GM12878 (cell line): ENCODE results near the gene PHF21B. TPM values are rescaled to one million over a fixed set of nuclear protein-coding genes. Genes with fewer than 3 reads are reported as not detected.

Experiments
- ATAC-seq: fragments of 200-7000 bp; cut with Tn5 transposase; 3 replicates; pipeline ENCODE4 v1.9.1; 2020; ENCODE audit warnings: mild to moderate bottlenecking, moderate library complexity
- BruUV-seq: library from RNA; stranded (reverse); fragments of 400-500 nt; replicated peaks from 2 replicates; lab custom pipeline; 2021; lab: Mats Ljungman, UMichigan
- CTCF ChIA-PET: fragments of 300-600 bp; sonication (Branson Sonifier 250); formaldehyde crosslinking; extraction: SDS; loops from one replicate; lab custom pipeline; 2021; ENCODE audit warnings: inconsistent platforms; lab: Yijun Ruan, JAX
- POLR2A ChIA-PET: fragments of 350-600 bp; formaldehyde crosslinking; extraction: SDS; loops from one replicate; lab custom pipeline; 2021; ENCODE audit warnings: inconsistent platforms; lab: Charles Lee
- RAD21 ChIA-PET: fragments of 300-600 bp; sonication (Branson Sonifier 250); formaldehyde crosslinking; loops from one replicate; lab custom pipeline; 2023; ENCODE audit warnings: antibody characterized with exemption; ENCODE audit not compliant: unreplicated experiment; lab: Charles Lee
- SMC1A ChIA-PET: fragments of 300-600 bp; sonication (Branson Sonifier 250); formaldehyde crosslinking; loops from one replicate; lab custom pipeline; 2023; ENCODE audit not compliant: unreplicated experiment, uncharacterized antibody; lab: Charles Lee
- DNase-seq: peaks from one replicate; pipeline ENCODE4 v3.0.0-alpha.2; 2011; ENCODE audit warnings: low read depth, low spot score
- FAIRE-seq: peaks from 3 replicates; lab custom pipeline; 2011; peaks lifted over from hg19 to GRCh38; lab: Jason Lieb, UNC
- H2AFZ ChIP-seq: 2 replicates; pipeline ENCODE4 v1.6.0; 2011; ENCODE audit warnings: low read depth, low read length, control low read depth; ENCODE audit not compliant: control insufficient read depth
- H3K27ac ChIP-seq: 2 replicates; pipeline ENCODE4 v1.5.1; 2011; ENCODE audit warnings: control low read depth; ENCODE audit not compliant: control insufficient read depth, insufficient read depth
- H3K27me3 ChIP-seq, 2 experiments: replicated peaks in 1 of 2; 2 replicates each; pipeline versions ENCODE4 v1.6.0 to v1.6.1; 2011; ENCODE audit warnings: low read length in 1 of 2; ENCODE audit not compliant: control insufficient read depth in 2 of 2, insufficient read depth in 2 of 2
- H3K36me3 ChIP-seq, 2 experiments: 2 replicates each; pipeline ENCODE4 v1.5.1; 2011; ENCODE audit warnings: low read length in 1 of 2; ENCODE audit not compliant: control insufficient read depth in 2 of 2, insufficient read depth in 2 of 2
- H3K4me1 ChIP-seq: 2 replicates; pipeline ENCODE4 v1.6.1; 2011; ENCODE audit warnings: mild to moderate bottlenecking, low read length, moderate library complexity, mixed read lengths; ENCODE audit not compliant: control insufficient read depth, insufficient read depth
- H3K4me2 ChIP-seq: 2 replicates; pipeline ENCODE4 v1.6.0; 2011; ENCODE audit warnings: control low read depth; ENCODE audit not compliant: control insufficient read depth, insufficient read depth
- H3K4me3 ChIP-seq: fragments of 200-600 bp; sonication (generic); 2 replicates; pipeline ENCODE4 v1.5.1; 2016
- H3K79me2 ChIP-seq: 2 replicates; pipeline ENCODE4 v1.6.0; 2011; ENCODE audit warnings: low read length; ENCODE audit not compliant: control insufficient read depth, insufficient read depth
- H3K9ac ChIP-seq: 2 replicates; pipeline ENCODE4 v1.8.0; 2011; ENCODE audit warnings: low read length, control low read depth, mixed read lengths; ENCODE audit not compliant: control insufficient read depth, insufficient read depth
- H3K9me3 ChIP-seq: replicated peaks from 3 replicates; pipeline ENCODE4 v1.5.1; 2011; ENCODE audit warnings: mild to moderate bottlenecking, low read length; ENCODE audit not compliant: control insufficient read depth, insufficient read depth
- H4K20me1 ChIP-seq: 2 replicates; pipeline ENCODE4 v1.6.0; 2011; ENCODE audit not compliant: control insufficient read depth, insufficient read depth
- CBX3 ChIP-seq: fragments of 200-600 bp; sonication (generic); IDR thresholded peaks from 2 replicates; pipeline ENCODE4 v1.6.1; 2016; ENCODE audit warnings: low read depth, borderline replicate concordance
- GATAD2B ChIP-seq: fragments of 450-650 bp; conservative IDR thresholded peaks from 2 replicates; pipeline ENCODE4 v1.6.1; 2017; ENCODE audit warnings: low read depth, mild to moderate bottlenecking, moderate library complexity
- JUND ChIP-seq: IDR thresholded peaks from 2 replicates; pipeline ENCODE4 v1.6.1; 2012; ENCODE audit warnings: low read depth, mild to moderate bottlenecking, low read length, improper control_type of control experiment, moderate library complexity
- NBN ChIP-seq: fragments of 450-650 bp; IDR thresholded peaks from 2 replicates; pipeline ENCODE4 v1.6.1; 2016
- NRF1 ChIP-seq: conservative IDR thresholded peaks from 2 replicates; pipeline ENCODE4 v1.6.1; 2011; ENCODE audit warnings: mild to moderate bottlenecking, low read depth, low read length, improper control_type of control experiment
- SREBF1 ChIP-seq: IDR thresholded peaks from 2 replicates; pipeline ENCODE4 v1.6.1; 2012; ENCODE audit warnings: mild to moderate bottlenecking, low read length
- SREBF2 ChIP-seq: IDR thresholded peaks from 2 replicates; pipeline ENCODE4 v1.6.1; 2012; ENCODE audit warnings: mild to moderate bottlenecking, low read length
- TCF7 ChIP-seq: IDR thresholded peaks from 2 replicates; pipeline ENCODE4 v1.6.1; 2014; ENCODE audit warnings: antibody characterized with exemption, borderline replicate concordance
- YBX1 ChIP-seq: fragments of 450-650 bp; IDR thresholded peaks from 2 replicates; pipeline ENCODE4 v1.6.1; 2016; ENCODE audit warnings: antibody characterized with exemption
- ZBED1 ChIP-seq: IDR thresholded peaks from 2 replicates; pipeline ENCODE4 v1.6.1; 2016; ENCODE audit warnings: borderline replicate concordance
- ZNF207 ChIP-seq: fragments of 450-650 bp; IDR thresholded peaks from 2 replicates; pipeline ENCODE4 v1.6.1; 2014; ENCODE audit warnings: antibody characterized with exemption, mild to moderate bottlenecking, borderline replicate concordance
- WGBS: methylation state at CpG from one replicate; pipeline ENCODE4 v1.1.6; 2016; ENCODE audit warnings: low lambda C conversion rate; ENCODE audit not compliant: insufficient replicate concordance, insufficient coverage; ENCODE audit errors: missing lambda C conversion rate; 5-methylcytosine and 5-hydroxymethylcytosine counted together
- in situ Hi-C: fragments of 300-500 bp; cut with MboI; formaldehyde crosslinking; loops from 9 replicates; pipeline ENCODE4 v1.14.3; 2018; ENCODE audit warnings: mixed read lengths
- intact Hi-C: fragments of 100-400 bp; cut with micrococcal nuclease; formaldehyde crosslinking; loops from one replicate; pipeline ENCODE4 v1.14.2; 2022; ENCODE audit not compliant: unreplicated experiment
- polyA plus RNA-seq, 11 experiments: library from polyadenylated mRNA; depleted of rRNA in 4 of 11; unstranded in 6 of 11; stranded (reverse) in 5 of 11; fragments of >200 nt; fragmentation: Nextera tagmentation in 4 of 11; fragmentation: Illumina TruSeq in 1 of 11; extraction: Ambion mirVana in 4 of 11; extraction: Trizol in 1 of 11; gene quantifications; 1 replicate in 1 of 11; 2 replicates in 10 of 11; pipeline versions ENCODE4 v1.2.1 to v1.2.3, GENCODE V29; 2011 to 2016; ENCODE audit warnings: inconsistent platforms in 2 of 11, missing spikeins in 2 of 11, low read depth in 1 of 11
- total RNA-seq, 4 experiments: library from RNA; depleted of rRNA in 3 of 4; stranded (reverse); fragments of >200 nt in 3 of 4; fragmentation: Illumina TruSeq in 1 of 4; extraction: Trizol in 1 of 4; gene quantifications; 2 replicates each; pipeline versions ENCODE4 v1.2.1 to v1.2.3, GENCODE V29; 2013 to 2021
- TF ChIP-seq, protein P1 (sequence below): IDR thresholded peaks from 2 replicates; pipeline ENCODE4 v1.6.1; 2011; ENCODE audit warnings: mild to moderate bottlenecking, low read depth, low read length, moderate library complexity; ENCODE audit not compliant: insufficient replicate concordance
- TF ChIP-seq, protein P2 (sequence below): IDR thresholded peaks from 2 replicates; pipeline ENCODE4 v1.6.1; 2011; ENCODE audit warnings: borderline replicate concordance, low read depth, mild to moderate bottlenecking, moderate library complexity, low read length; ENCODE audit not compliant: insufficient read depth, poor library complexity, severe bottlenecking

Gene PHF21B
- total and polyA plus RNA-seq, 10 of the 15 experiments (the other 5 are each of a cell fraction or from before 2014, with no cell fraction given), result 0.03 to 0.35 TPM; not detected in 8

DNA sequence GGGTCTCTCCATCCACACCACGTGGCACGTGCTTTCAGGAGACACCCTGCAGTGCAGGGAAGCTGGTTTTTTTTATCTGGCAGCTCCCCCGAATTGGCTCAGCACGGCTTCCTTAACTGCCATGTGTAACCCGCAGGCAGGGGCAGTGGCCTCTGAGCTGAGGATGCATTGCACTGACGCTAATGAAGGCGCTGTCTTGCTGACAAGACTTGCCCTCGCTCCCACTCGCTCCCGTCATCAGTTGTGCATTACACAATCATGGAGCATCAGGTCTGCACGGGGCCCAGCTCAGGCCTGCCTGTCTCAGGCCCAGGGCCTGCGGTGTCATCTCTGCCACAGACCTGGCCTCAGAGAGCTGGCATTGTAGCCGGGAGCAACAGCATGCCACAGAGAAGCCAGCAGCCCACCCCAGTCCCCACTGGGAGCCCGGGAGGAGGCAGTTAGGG lies 161.5 kb downstream of the PHF21B start:
- no peak for ATAC-seq
- RAD21 ChIA-PET, result no interaction called here
- TF ChIP-seq NBN (no peak), JUND (no peak), TCF7 (no peak), ZBED1 (no peak), ZNF207 (no peak), YBX1 (no peak)
- TF ChIP-seq, all 136 proteins: peak for 0
- Histone ChIP-seq H3K4me3 (no peak overlapping the region), H3K79me2 (no peaks in the 10 kb centered on the region), H2AFZ (no peak overlapping the region), H3K27ac (no peak overlapping the region), H3K9ac (no peak overlapping the region), H3K9me3 (no peaks in the 10 kb centered on the region; the same call in 2 of the 3 replicates), H3K4me2 (no peak overlapping the region), H3K4me1 (no peaks in the 10 kb centered on the region), H3K27me3 (no peaks in the 10 kb centered on the region), H4K20me1 (no peaks in the 10 kb centered on the region), H3K36me3 (no peaks in the 10 kb centered on the region)
- intact Hi-C loops, result no loop called here
- FAIRE-seq (no peak), DNase-seq (no peak)
- ChIA-PET SMC1A (no interaction called here), CTCF (no interaction called here), POLR2A (no interaction called here)
- no TSS peak for BruUV-seq
- in situ Hi-C loops, result no loop called here
- WGBS, result 52% methylated on average over 14 of the region's 14 CpGs

DNA sequence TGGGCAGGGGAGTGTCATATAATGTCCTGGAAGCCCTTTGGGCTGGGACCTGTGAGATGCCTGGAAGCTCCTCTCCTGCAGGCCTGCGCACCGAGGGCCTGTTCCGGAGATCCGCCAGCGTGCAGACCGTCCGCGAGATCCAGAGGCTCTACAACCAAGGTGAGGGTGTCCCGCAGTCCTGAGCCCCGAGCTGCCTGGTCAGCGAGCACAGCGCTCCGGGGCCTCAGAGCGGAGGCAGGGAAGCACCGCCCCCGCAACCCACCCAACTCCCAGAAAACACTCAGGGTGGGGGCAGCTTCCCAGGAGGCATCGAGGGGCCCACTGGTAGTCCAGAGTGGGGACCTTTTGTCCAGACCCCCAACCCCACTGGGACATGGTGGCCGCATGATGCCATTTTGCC lies 161.9 kb downstream of the PHF21B start:
- RAD21 ChIA-PET, result no interaction called here
- Histone ChIP-seq H4K20me1 (no peaks in the 10 kb centered on the region), H3K27me3 (no peaks in the 10 kb centered on the region), H3K36me3 (no peaks in the 10 kb centered on the region), H3K9me3 (no peaks in the 10 kb centered on the region; the same call in 2 of the 3 replicates), H3K4me2 (no peak overlapping the region), H3K27ac (no peak overlapping the region), H3K79me2 (no peaks in the 10 kb centered on the region), H2AFZ (no peak overlapping the region), H3K9ac (no peak overlapping the region), H3K4me1 (no peaks in the 10 kb centered on the region), H3K4me3 (no peak overlapping the region)
- FAIRE-seq (no peak), ATAC-seq (no peak), DNase-seq (no peak)
- in situ Hi-C loops (no loop called here), intact Hi-C loops (no loop called here)
- POLR2A ChIA-PET, result no interaction called here
- no TSS peak for BruUV-seq
- 81% methylated on average over 17 of the region's 18 CpGs for WGBS
- CTCF ChIA-PET, result interaction anchor here (0.6 kb wide), 1 partner anchor 135 kb away, joined by 3 read pairs; no protein-coding TSS in a partner anchor
- SMC1A ChIA-PET, result no interaction called here
- TF ChIP-seq NRF1, result no peak
- TF ChIP-seq, protein P1, sequence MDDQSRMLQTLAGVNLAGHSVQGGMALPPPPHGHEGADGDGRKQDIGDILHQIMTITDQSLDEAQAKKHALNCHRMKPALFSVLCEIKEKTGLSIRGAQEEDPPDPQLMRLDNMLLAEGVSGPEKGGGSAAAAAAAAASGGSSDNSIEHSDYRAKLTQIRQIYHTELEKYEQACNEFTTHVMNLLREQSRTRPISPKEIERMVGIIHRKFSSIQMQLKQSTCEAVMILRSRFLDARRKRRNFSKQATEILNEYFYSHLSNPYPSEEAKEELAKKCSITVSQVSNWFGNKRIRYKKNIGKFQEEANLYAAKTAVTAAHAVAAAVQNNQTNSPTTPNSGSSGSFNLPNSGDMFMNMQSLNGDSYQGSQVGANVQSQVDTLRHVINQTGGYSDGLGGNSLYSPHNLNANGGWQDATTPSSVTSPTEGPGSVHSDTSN, result no peak
- TF ChIP-seq, protein P2, sequence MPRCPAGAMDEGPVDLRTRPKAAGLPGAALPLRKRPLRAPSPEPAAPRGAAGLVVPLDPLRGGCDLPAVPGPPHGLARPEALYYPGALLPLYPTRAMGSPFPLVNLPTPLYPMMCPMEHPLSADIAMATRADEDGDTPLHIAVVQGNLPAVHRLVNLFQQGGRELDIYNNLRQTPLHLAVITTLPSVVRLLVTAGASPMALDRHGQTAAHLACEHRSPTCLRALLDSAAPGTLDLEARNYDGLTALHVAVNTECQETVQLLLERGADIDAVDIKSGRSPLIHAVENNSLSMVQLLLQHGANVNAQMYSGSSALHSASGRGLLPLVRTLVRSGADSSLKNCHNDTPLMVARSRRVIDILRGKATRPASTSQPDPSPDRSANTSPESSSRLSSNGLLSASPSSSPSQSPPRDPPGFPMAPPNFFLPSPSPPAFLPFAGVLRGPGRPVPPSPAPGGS, result no peak
- no peak for TF ChIP-seq SREBF2
- TF ChIP-seq SREBF1, result no peak
- TF ChIP-seq GATAD2B, result no peak
- no peak for TF ChIP-seq CBX3
